Pancreas (tissue), 10 donors: Measurements from ENCODE around the gene LATS1. TPM values are rescaled to one million over a fixed set of nuclear protein-coding genes. Genes with fewer than 3 reads are reported as not detected.
A peak's percentile ranks its signal among the peaks of the same experiment; 100 is the strongest.

Source experiments
- ATAC-seq, 4 donors: fragments of 200-7000 bp; cut with Tn5 transposase; one replicate each; pipeline versions ENCODE4 v1.8.0 to v1.9.1; 2020; ENCODE audit warnings: mild to moderate bottlenecking in 4 of 4, moderate library complexity in 4 of 4
- DNase-seq, 6 donors: peaks; one replicate each; pipeline ENCODE4 v3.0.0-alpha.2; 2020
- FAIRE-seq: peaks from 2 replicates; lab custom pipeline; 2012; peaks lifted over from hg19 to GRCh38; lab: Jason Lieb, UNC
- H3K27ac ChIP-seq, 4 donors: fragments of 200-600 bp; sonication (generic); 1 replicate in 3 of 4; 2 replicates in 1 of 4; pipeline versions ENCODE4 v1.5.0 to v1.8.0; 2020
- H3K27me3 ChIP-seq, 4 donors: fragments of 200-600 bp; one replicate each; pipeline ENCODE4 v1.8.0; 2021
- H3K36me3 ChIP-seq, 3 donors: fragments of 200-600 bp; sonication (generic) in 1 of 3; one replicate each; pipeline versions ENCODE4 v1.5.0 to v1.8.0; 2020 to 2021
- H3K4me1 ChIP-seq, 3 donors: fragments of 200-600 bp; one replicate each; pipeline ENCODE4 v1.8.0; 2021
- H3K4me3 ChIP-seq, 4 donors: fragments of 200-600 bp; sonication (generic) in 2 of 4; one replicate each; pipeline versions ENCODE4 v1.5.0 to v1.8.0; 2020 to 2021
- H3K9me3 ChIP-seq, 4 donors: fragments of 200-600 bp; one replicate each; pipeline ENCODE4 v1.8.0; 2021
- WGBS, 2 donors: extraction: QIAGEN DNeasy Blood & Tissue Kit; methylation state at CpG; one replicate each; pipeline ENCODE4 v1.1.7; 2013; 5-methylcytosine and 5-hydroxymethylcytosine counted together
- intact Hi-C, 3 donors: fragments of 100-400 bp; cut with DNase I; formaldehyde crosslinking; loops; one replicate each; pipeline versions ENCODE4 v1.11.1 to v1.14.2; 2022
- polyA plus RNA-seq, 2 donors: library from polyadenylated mRNA; stranded (reverse); fragments of 200-250 nt; gene quantifications; one replicate each; pipeline ENCODE4 v1.2.3, GENCODE V29; 2013
- total RNA-seq, 6 donors: library from RNA; stranded (reverse); fragmentation: NEBNext Ultra II Directional in 4 of 6; extraction: Animal tissue kit (Norgen Biotek cat#: 25700) in 4 of 6; gene quantifications; one replicate each; pipeline versions ENCODE4 v1.2.1 to v1.2.4, GENCODE V29; 2021 to 2023
- TF ChIP-seq, protein P1 (sequence below), 4 donors: fragments of 200-600 bp; sonication (generic) in 3 of 4; IDR thresholded peaks; one replicate each; pipeline versions ENCODE4 v1.5.0 to v1.8.0; 2021; ENCODE audit warnings: antibody characterized with exemption in 4 of 4
- donor health status: healthy with polysubstance abuse.
- donor health status: DM: no; HTN: no; CAD: no; lungs with moderate emphysema.
- donor health status: DM: no; HTN: no; CAD: no.
- donor health status: control.
- donor health status: control.
- donor health status: Bipolar disorder and iron deficiency.
- donor health status: DM: yes; HTN: yes; CAD: no.
- donor health status: DM: no; HTN: no; CAD: no.
- donor health status: DM: no; HTN: no; CAD: no.
- donor health status: DM: yes; HTN: yes; CAD: no.

LATS1 gene
- total and polyA plus RNA-seq, 8 donors: 5.2 to 17.4 (median 8.9) TPM

DNA sequence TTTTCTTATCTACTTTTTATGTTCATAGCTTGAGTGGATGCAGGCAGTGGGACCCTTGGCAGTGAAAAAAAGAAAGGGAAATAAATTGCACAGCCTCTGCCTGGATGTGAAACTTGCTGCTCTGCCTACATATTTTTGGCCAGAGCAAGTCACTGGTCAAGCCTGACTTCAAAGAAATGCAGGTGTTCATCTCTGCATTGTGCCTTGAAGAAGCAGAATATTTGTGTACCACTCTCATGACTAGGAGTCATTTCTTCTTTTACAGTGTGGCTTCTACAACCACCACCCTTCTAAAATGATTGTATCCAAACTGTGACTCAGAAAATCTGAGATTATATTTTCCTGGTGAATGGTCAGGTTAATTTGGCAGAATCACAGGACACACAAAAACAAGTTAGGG lies 66.8 kb downstream of the LATS1 start:
- no peaks in the 10 kb centered on the region for H3K36me3 ChIP-seq
- H3K27me3 ChIP-seq: no peaks in the 10 kb centered on the region
- FAIRE-seq (no peak), DNase-seq (no peak), ATAC-seq (no peak)
- H3K4me3 ChIP-seq: no peak overlapping the region
- H3K4me1 ChIP-seq: peaks cover 0 to 14% (median 11%) of the 10 kb centered on the region in 3 donors
- no peaks in the 10 kb centered on the region for H3K9me3 ChIP-seq
- intact Hi-C loops: no loop called here
- H3K27ac ChIP-seq: no peak overlapping the region
- TF ChIP-seq, protein P1, sequence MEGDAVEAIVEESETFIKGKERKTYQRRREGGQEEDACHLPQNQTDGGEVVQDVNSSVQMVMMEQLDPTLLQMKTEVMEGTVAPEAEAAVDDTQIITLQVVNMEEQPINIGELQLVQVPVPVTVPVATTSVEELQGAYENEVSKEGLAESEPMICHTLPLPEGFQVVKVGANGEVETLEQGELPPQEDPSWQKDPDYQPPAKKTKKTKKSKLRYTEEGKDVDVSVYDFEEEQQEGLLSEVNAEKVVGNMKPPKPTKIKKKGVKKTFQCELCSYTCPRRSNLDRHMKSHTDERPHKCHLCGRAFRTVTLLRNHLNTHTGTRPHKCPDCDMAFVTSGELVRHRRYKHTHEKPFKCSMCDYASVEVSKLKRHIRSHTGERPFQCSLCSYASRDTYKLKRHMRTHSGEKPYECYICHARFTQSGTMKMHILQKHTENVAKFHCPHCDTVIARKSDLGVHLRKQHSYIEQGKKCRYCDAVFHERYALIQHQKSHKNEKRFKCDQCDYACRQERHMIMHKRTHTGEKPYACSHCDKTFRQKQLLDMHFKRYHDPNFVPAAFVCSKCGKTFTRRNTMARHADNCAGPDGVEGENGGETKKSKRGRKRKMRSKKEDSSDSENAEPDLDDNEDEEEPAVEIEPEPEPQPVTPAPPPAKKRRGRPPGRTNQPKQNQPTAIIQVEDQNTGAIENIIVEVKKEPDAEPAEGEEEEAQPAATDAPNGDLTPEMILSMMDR (IDR thresholded peaks at IDR 0.05): no peak

DNA sequence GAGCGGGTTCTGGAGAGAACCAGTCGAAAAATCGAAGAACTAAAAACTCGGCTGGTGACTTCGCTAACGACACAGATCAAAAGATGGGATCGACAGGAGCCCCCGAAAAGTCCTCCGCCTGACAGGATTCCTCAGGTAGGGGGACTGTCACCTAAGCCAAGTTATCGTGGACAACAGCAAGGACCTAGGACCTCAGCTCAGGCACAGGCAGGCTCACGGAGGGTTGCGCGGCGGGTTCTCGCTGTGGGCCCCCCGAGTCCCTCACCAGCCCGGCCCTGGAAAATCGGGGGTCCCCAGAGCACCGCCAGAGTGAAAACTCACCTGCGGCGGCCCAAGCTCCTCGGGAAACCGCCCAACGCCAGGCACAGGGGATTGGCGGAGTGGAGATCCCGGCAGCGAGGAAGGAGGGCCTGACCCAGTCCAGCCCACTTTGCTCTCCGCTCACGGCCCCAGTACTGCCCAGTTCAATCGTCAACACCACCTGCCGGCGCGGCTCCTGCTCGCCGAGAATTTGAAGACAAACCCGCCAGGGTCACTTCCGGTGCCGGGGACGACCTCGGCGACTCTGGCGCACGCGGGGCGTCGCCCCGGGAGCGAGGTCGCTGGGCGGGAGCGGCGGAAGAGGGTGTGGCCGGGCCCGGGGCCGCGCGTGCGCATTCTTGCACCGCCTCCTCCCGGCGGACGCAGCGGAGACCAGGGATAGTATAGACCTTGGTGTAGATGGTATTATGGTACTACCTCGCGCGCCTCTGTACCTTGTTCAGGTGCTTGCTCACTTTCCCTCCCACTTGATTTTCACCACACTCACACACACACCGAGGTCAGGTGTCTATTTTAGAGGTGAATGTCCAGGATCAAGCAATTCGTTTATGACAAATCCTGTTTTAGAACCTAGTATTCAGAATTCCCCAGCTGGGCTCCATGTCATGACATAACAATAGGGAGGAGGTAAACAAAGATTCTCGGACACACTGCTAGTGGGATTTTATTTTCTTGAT lies 69.5 kb downstream of the LATS1 start, which contains the start of gene KATNA1:
Gene KATNA1, minus strand, starts transcription at position 567 of the 998 bp plus-strand sequence. CDS start 10,167 bp downstream, outside the sequence.
- H3K4me1 ChIP-seq: peaks cover 0 to 15% (median 12%) of the 10 kb centered on the region in 3 donors
- H3K36me3 ChIP-seq: no peaks in the 10 kb centered on the region
- 1% methylated on average over 59 to 69 of the region's 69 CpGs for WGBS, 2 donors
- peak; percentile 87 to 96 (median 92) for DNase-seq
- no peak for FAIRE-seq
- H3K9me3 ChIP-seq: no peaks in the 10 kb centered on the region
- intact Hi-C loops: no loop called here
- peak within 1 kb of the TSS; percentile 72 to 85 (median 84) for H3K27ac ChIP-seq
- peak within 1 kb of the TSS; percentile 59 to 95 (median 83) for H3K4me3 ChIP-seq
- TF ChIP-seq, protein P1 (IDR thresholded peaks at IDR 0.05): no peak
- ATAC-seq: peak; percentile 96 to 99 (median 98)
- no peaks in the 10 kb centered on the region for H3K27me3 ChIP-seq

DNA sequence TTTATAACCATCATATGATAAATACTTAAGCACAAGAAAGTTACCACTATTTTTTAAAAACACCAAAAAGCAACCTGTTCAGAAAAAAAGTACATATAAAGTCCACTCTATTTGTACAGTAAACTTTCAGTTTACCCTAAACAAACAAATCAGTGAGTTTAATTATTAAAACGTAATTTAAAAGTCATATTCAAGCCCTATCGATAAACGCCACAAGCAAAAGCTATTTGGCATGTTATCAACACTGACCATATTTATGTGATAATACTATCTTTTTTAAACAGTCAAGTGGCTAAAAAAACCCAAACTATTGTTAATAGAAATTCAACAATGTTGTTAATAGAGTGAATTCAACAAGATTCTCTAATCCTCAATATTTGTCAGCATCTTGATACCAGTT lies 71.3 kb downstream of the LATS1 start:
- intact Hi-C loops: no loop called here
- WGBS, 2 donors: 20 to 23% methylated on average over 3 of the region's 3 CpGs
- DNase-seq (no peak), FAIRE-seq (no peak), ATAC-seq (no peak)
- Histone ChIP-seq H3K27me3 (no peaks in the 10 kb centered on the region), H3K9me3 (no peaks in the 10 kb centered on the region), H3K27ac (no peak overlapping the region), H3K4me3 (peak overlapping the region in 1 of 4 donors; percentile 86), H3K36me3 (no peaks in the 10 kb centered on the region), H3K4me1 (peaks cover 0 to 15% (median 12%) of the 10 kb centered on the region in 3 donors)
- TF ChIP-seq, protein P1 (IDR thresholded peaks at IDR 0.05): no peak

DNA sequence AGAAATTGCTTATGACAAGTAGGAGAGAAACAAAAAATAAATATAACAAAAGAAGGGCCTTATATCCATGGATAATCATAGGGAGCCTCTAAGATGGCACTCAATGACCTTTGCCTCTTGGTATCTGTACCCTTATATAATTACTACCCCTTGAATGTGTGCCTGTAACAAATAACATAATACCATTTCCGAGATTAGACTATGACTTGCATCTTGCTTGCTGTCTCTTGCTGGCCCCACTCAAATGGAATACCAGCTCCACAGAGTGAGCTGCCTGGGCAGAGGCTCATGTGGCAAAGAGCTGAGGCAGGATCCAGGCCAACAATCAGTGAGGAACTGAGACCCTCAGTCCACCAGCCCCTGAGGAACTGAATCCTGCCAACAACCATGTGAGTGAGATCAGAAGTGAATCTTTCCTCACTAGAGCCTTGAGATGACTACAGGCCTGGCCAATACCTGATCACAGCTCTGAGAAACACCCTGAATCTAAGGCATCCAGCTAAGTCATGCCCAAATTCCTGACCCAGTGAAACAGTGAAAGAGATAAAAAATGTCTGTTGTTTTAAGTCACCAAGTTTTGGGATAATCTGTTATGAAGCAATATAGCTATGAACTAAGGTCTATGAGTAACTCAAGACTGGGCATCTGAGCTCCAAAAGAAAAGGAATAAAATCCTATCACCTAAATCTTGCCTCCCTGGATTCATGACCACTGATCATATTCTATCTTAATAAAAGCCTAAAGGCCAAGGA lies 74.9 kb downstream of the LATS1 start:
- no peak overlapping the region for H3K27ac ChIP-seq
- intact Hi-C loops: no loop called here
- ATAC-seq (no peak), DNase-seq (no peak), FAIRE-seq (no peak)
- no peaks in the 10 kb centered on the region for H3K27me3 ChIP-seq
- no peaks in the 10 kb centered on the region for H3K36me3 ChIP-seq
- TF ChIP-seq, protein P1 (IDR thresholded peaks at IDR 0.05): no peak
- H3K4me3 ChIP-seq: no peak overlapping the region
- H3K4me1 ChIP-seq: peaks cover 0 to 15% (median 12%) of the 10 kb centered on the region in 3 donors
- H3K9me3 ChIP-seq: no peaks in the 10 kb centered on the region
- 78 to 92% methylated on average over 1 of the region's 1 CpG for WGBS, 2 donors
